ENCODE measurements around the gene SPATA4.

DNA sequence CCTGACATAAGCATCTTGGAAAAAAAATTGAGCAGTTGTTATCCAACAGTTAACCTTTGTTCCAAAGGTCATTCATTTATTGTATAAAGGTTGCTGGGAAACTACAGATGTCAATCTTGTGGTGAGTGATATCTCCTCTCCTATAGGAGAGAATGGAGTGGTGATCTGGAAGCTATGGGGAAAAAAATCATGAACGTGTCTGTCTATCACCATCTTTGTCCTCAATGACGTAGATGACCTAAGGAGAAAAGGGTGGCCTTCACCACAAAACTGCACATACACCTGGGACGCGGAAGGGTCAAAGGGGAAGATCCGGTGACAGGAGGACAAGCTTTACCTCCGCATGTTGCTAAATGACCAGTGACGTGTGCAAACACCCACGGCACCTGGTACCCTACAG lies 46.3 kb upstream of the SPATA4 start:
- TF ChIP-seq CSDC2 (CRISPR knock-in tag; IDR thresholded peaks at IDR 0.05): no peak
- TF ChIP-seq ZNF565 (CRISPR knock-in tag; conservative IDR thresholded peaks at IDR 0.05; ENCODE audit: low read depth): no peak
- no peak for TF ChIP-seq RARB (CRISPR knock-in tag; IDR thresholded peaks at IDR 0.05)
- no peak for TF ChIP-seq TCF4 (CRISPR knock-in tag; IDR thresholded peaks at IDR 0.05; ENCODE audit: borderline replicate concordance)
- TF ChIP-seq, protein P1, sequence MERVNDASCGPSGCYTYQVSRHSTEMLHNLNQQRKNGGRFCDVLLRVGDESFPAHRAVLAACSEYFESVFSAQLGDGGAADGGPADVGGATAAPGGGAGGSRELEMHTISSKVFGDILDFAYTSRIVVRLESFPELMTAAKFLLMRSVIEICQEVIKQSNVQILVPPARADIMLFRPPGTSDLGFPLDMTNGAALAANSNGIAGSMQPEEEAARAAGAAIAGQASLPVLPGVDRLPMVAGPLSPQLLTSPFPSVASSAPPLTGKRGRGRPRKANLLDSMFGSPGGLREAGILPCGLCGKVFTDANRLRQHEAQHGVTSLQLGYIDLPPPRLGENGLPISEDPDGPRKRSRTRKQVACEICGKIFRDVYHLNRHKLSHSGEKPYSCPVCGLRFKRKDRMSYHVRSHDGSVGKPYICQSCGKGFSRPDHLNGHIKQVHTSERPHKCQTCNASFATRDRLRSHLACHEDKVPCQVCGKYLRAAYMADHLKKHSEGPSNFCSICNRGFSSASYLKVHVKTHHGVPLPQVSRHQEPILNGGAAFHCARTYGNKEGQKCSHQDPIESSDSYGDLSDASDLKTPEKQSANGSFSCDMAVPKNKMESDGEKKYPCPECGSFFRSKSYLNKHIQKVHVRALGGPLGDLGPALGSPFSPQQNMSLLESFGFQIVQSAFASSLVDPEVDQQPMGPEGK (CRISPR knock-in tag; IDR thresholded peaks at IDR 0.05; ENCODE audit: borderline replicate concordance): no peak
- no peak for TF ChIP-seq TOX (CRISPR knock-in tag; IDR thresholded peaks at IDR 0.05; ENCODE audit: borderline replicate concordance)
- TF ChIP-seq ISL1 (CRISPR knock-in tag; IDR thresholded peaks at IDR 0.05): no peak

Data from SK-N-SH treated with all-trans-retinoic acid at 6 μM for 48 hours (cell line).